HCT116 (cell line): Measurements from ENCODE around the gene NSMCE1. TPM values are rescaled to one million over a fixed set of nuclear protein-coding genes. Genes with fewer than 3 reads are reported as not detected.

Experiments
- ATAC-seq: fragments of 200-7000 bp; cut with Tn5 transposase; 2 replicates; pipeline ENCODE4 v1.9.1; 2020; ENCODE audit warnings: mild to moderate bottlenecking, moderate library complexity
- BruUV-seq: library from RNA; stranded (reverse); fragments of 400-500 nt; replicated peaks from 2 replicates; lab custom pipeline; 2021; lab: Mats Ljungman, UMichigan
- CTCF ChIA-PET: fragments of 300-600 bp; sonication (Branson Sonifier 250); formaldehyde crosslinking; loops from one replicate; lab custom pipeline; 2021; ENCODE audit warnings: antibody characterized with exemption; lab: Charles Lee
- POLR2A ChIA-PET: fragments of 300-600, 350-600 bp; sonication (Branson Sonifier 250); formaldehyde crosslinking; loops from one replicate; lab custom pipeline; 2021; ENCODE audit warnings: antibody characterized with exemption; lab: Charles Lee
- RAD21 ChIA-PET, 2 experiments: fragments of 300-600 bp; sonication (Branson Sonifier 250); formaldehyde crosslinking; loops; one replicate each; lab custom pipeline; 2023; ENCODE audit warnings: low total read pairs in 2 of 2; ENCODE audit not compliant: uncharacterized antibody in 2 of 2, unreplicated experiment in 2 of 2, low non-redundant PET in 1 of 2; lab: Charles Lee
- DNase-seq: peaks from one replicate; pipeline ENCODE4 v3.0.0-alpha.2; 2010; ENCODE audit warnings: low read depth, low spot score
- H2AFZ ChIP-seq: fragments of 200-600 bp; shearing (Covaris generic), sonication (generic); 2 replicates; pipeline ENCODE4 v1.6.1; 2017; ENCODE audit warnings: low read depth, mixed run types, mixed read lengths, antibody characterized with exemption, low read length; ENCODE audit not compliant: poor library complexity, severe bottlenecking
- H3K27ac ChIP-seq: 2 replicates; pipeline ENCODE4 v1.5.1; 2012; ENCODE audit warnings: low read depth, low read length
- H3K27me3 ChIP-seq: fragments of 200-600 bp; sonication (generic); 2 replicates; pipeline ENCODE4 v1.6.1; 2016; ENCODE audit warnings: mixed run types, low read length, mixed read lengths; ENCODE audit not compliant: insufficient read depth
- H3K36me3 ChIP-seq, 2 experiments: fragments of 200-500 bp in 1 of 2; fragments of 200-600 bp in 1 of 2; sonication (Bioruptor generic) in 1 of 2; sonication (generic) in 1 of 2; 2 replicates each; pipeline versions ENCODE4 v1.5.1 to v1.6.1; 2014 to 2016; ENCODE audit warnings: low read length in 2 of 2, inconsistent platforms in 1 of 2, mixed read lengths in 1 of 2, mixed run types in 1 of 2; ENCODE audit not compliant: insufficient read depth in 2 of 2, control insufficient read depth in 1 of 2
- H3K4me1 ChIP-seq, 2 experiments: fragments of 200-600 bp in 1 of 2; sonication (generic) in 1 of 2; 2 replicates each; pipeline versions ENCODE4 v1.5.1 to v1.6.1; 2012 to 2017; ENCODE audit warnings: low read length in 2 of 2, inconsistent platforms in 1 of 2, mild to moderate bottlenecking in 1 of 2, mixed read lengths in 1 of 2, mixed run types in 1 of 2, moderate library complexity in 1 of 2; ENCODE audit not compliant: insufficient read depth in 2 of 2, control insufficient read depth in 1 of 2
- H3K4me2 ChIP-seq: fragments of 200-600 bp; sonication (generic); 2 replicates; pipeline ENCODE4 v1.6.1; 2017; ENCODE audit warnings: mixed run types, low read length, mixed read lengths
- H3K4me3 ChIP-seq, 2 experiments: fragments of 200-600 bp in 1 of 2; sonication (generic) in 1 of 2; replicated peaks in 1 of 2; 2 replicates each; pipeline ENCODE4 v1.5.1; 2011 to 2016; ENCODE audit warnings: low read length in 2 of 2, control low read depth in 1 of 2, low read depth in 1 of 2, mild to moderate bottlenecking in 1 of 2, mixed read lengths in 1 of 2, mixed run types in 1 of 2
- H3K79me2 ChIP-seq: fragments of 200-600 bp; sonication (generic); 2 replicates; pipeline ENCODE4 v1.6.1; 2017; ENCODE audit warnings: mild to moderate bottlenecking, mixed run types, low read length, moderate library complexity, mixed read lengths; ENCODE audit not compliant: insufficient read depth
- H3K9ac ChIP-seq: fragments of 200-600 bp; sonication (generic); 2 replicates; pipeline ENCODE4 v1.6.1; 2016; ENCODE audit warnings: low read length, mixed read lengths
- H3K9me2 ChIP-seq: fragments of 200-600 bp; sonication (generic), shearing (Covaris generic); 2 replicates; pipeline ENCODE4 v1.6.1; 2017; ENCODE audit warnings: mixed run types, mild to moderate bottlenecking, moderate library complexity; ENCODE audit not compliant: insufficient read depth
- H3K9me3 ChIP-seq, 2 experiments: fragments of 200-500 bp in 1 of 2; fragments of 200-600 bp in 1 of 2; sonication (Bioruptor generic) in 1 of 2; sonication (generic) in 1 of 2; 2 replicates each; pipeline ENCODE4 v1.6.1; 2014 to 2017; ENCODE audit warnings: low read length in 2 of 2, mixed read lengths in 2 of 2, inconsistent platforms in 1 of 2, low read depth in 1 of 2, mild to moderate bottlenecking in 1 of 2, mixed run types in 1 of 2, moderate library complexity in 1 of 2; ENCODE audit not compliant: control insufficient read depth in 1 of 2, insufficient read depth in 1 of 2
- H4K20me1 ChIP-seq: fragments of 200-600 bp; sonication (generic), shearing (Covaris generic); 2 replicates; pipeline ENCODE4 v1.6.1; 2017; ENCODE audit warnings: mixed run types, mild to moderate bottlenecking, moderate library complexity; ENCODE audit not compliant: insufficient read depth
- CTCF ChIP-seq, 3 experiments: fragments of 200-600 bp in 1 of 3; sonication (generic) in 1 of 3; IDR thresholded peaks in 2 of 3; conservative IDR thresholded peaks in 1 of 3; 2 replicates each; pipeline ENCODE4 v1.5.1; 2012 to 2017; ENCODE audit warnings: low read depth in 2 of 3, low read length in 2 of 3, antibody characterized with exemption in 1 of 3, borderline replicate concordance in 1 of 3, control low read depth in 1 of 3, mild to moderate bottlenecking in 1 of 3, mixed read lengths in 1 of 3, mixed run types in 1 of 3, moderate library complexity in 1 of 3; ENCODE audit not compliant: insufficient read depth in 1 of 3
- EGR1 ChIP-seq: IDR thresholded peaks from 2 replicates; pipeline ENCODE4 v1.6.1; 2012; ENCODE audit warnings: low read depth
- FOSL1 ChIP-seq: IDR thresholded peaks from 2 replicates; pipeline ENCODE4 v1.6.1; 2012; ENCODE audit warnings: low read depth
- MAX ChIP-seq: IDR thresholded peaks from 2 replicates; pipeline ENCODE4 v1.6.1; 2012
- POLR2A ChIP-seq: IDR thresholded peaks from 2 replicates; pipeline ENCODE4 v1.7.0; 2011; ENCODE audit warnings: borderline replicate concordance; ENCODE audit not compliant: insufficient read depth, insufficient read length; ENCODE audit errors: extremely low read depth
- POLR2AphosphoS5 ChIP-seq: IDR thresholded peaks from 2 replicates; pipeline ENCODE4 v1.6.1; 2011; ENCODE audit warnings: mild to moderate bottlenecking, low read depth, low read length, moderate library complexity
- RAD21 ChIP-seq: IDR thresholded peaks from 2 replicates; pipeline ENCODE4 v1.6.1; 2012; ENCODE audit warnings: low read depth, mild to moderate bottlenecking
- SIN3A ChIP-seq: IDR thresholded peaks from 2 replicates; pipeline ENCODE4 v1.6.1; 2012; ENCODE audit warnings: low read depth
- YY1 ChIP-seq: IDR thresholded peaks from 2 replicates; pipeline ENCODE4 v1.6.1; 2011; ENCODE audit warnings: low read length, low read depth, moderate library complexity, mild to moderate bottlenecking; ENCODE audit not compliant: insufficient replicate concordance; ENCODE audit errors: extremely low read depth
- ZFX ChIP-seq: fragments of 450-650 bp; IDR thresholded peaks from 2 replicates; pipeline ENCODE4 v1.6.1; 2017
- ZNF274 ChIP-seq: fragments of 200-500 bp; sonication (Bioruptor generic); IDR thresholded peaks from 2 replicates; pipeline ENCODE4 v1.6.1; 2014; ENCODE audit warnings: mild to moderate bottlenecking, low read depth, low read length, inconsistent platforms
- intact Hi-C: fragments of 100-400 bp; cut with micrococcal nuclease; formaldehyde crosslinking; loops from 2 replicates; pipeline ENCODE4 v1.10.0; 2022
- total RNA-seq: library from RNA; stranded (reverse); gene quantifications from one replicate; pipeline ENCODE4 v1.2.1, GENCODE V29; 2021; ENCODE audit not compliant: unreplicated experiment

The NSMCE1 gene
- total RNA-seq, 1 experiment from 2014 or later = 85.6 TPM

- peaks cover 46% of the 10 kb centered on the region for H3K79me2 ChIP-seq
- H2AFZ ChIP-seq = peak within 1 kb of the TSS; percentile 16
- intact Hi-C loops = loop anchor here (5.0 kb wide), 1 partner anchor 36 kb away; no protein-coding TSS in a partner anchor
- H3K27ac ChIP-seq = peak within 1 kb of the TSS; percentile 82
- peak within 1 kb of the TSS; percentile 92 for H3K9ac ChIP-seq
- H3K9me2 ChIP-seq = no peaks in the 10 kb centered on the region
- peak within 1 kb of the TSS; percentile 82 to 95 for H3K4me3 ChIP-seq
- CTCF ChIA-PET = no interaction called here
- H3K27me3 ChIP-seq = no peaks in the 10 kb centered on the region
- TF ChIP-seq POLR2AphosphoS5 (peak; percentile 18; the same call in 1 of the 2 replicates), YY1 (no peak), EGR1 (peak; percentile 94), MAX (peak; percentile 31; the same call in 1 of the 2 replicates), SIN3A (0 out of 2 replicates have a peak, but pooled peaks have one; percentile 15), POLR2A (no peak), FOSL1 (no peak), RAD21 (no peak), ZNF274 (no peak), ZFX (peak; percentile 73), CTCF (IDR thresholded peaks at IDR 0.05 in 2 of 3, conservative IDR thresholded peaks at IDR 0.05 in 1 of 3; ENCODE audit: borderline replicate concordance in 1 of 3, insufficient read depth in 1 of 3, low read depth in 2 of 3, low read length in 2 of 3) (no peak)
- TF ChIP-seq, all 23 proteins: peak for 5
- ATAC-seq (peak; percentile 72), DNase-seq (peak; percentile 22)
- H3K4me2 ChIP-seq = peak within 1 kb of the TSS; percentile 88
- ChIA-PET POLR2A (no interaction called here), RAD21 (no interaction called here)
- H4K20me1 ChIP-seq = no peaks in the 10 kb centered on the region
- no TSS peak for BruUV-seq
- peaks cover 13 to 58% of the 10 kb centered on the region in 2 experiments for H3K4me1 ChIP-seq
- H3K9me3 ChIP-seq = peaks cover 0 to 6% of the 10 kb centered on the region in 2 experiments; a peak in 1 of 4 replicates
- H3K36me3 ChIP-seq = no peaks in the 10 kb centered on the region
These were observed 45.0 kb upstream of the NSMCE1 start, which contains the start of gene IL4R for GRCh38 chr16:27313422-27314160. Gene IL4R, plus strand, starts transcription at chr16:27313974. Its CDS starts 26,230 bp downstream, at chr16:27340204.
